NCI-H1105 treated with DMSO at 0.1 percent for 48 hours (cell line): ENCODE results near the gene TXNDC8.
"Not testable (repeated sequence)": the region's sequence is repeated elsewhere in the genome, so short reads cannot be mapped to it uniquely, and the experiment has no call there.

ENCODE experiments used
- DNase-seq: peaks from one replicate; lab custom pipeline; 2025; lab: John Stamatoyannopoulos, UW

The TXNDC8 gene

GRCh38 chr9:110337727-110338126 lies at the start of gene TXNDC8:
Gene TXNDC8, minus strand, starts transcription at chr9:110337863.
- DNase-seq, result no peak

- DNase-seq, result no peak
Measured at GRCh38 chr9:110383491-110383890, 45.8 kb upstream of the TXNDC8 start.

- DNase-seq, result no peak
Measured at GRCh38 chr9:110382731-110383130, 45.1 kb upstream of the TXNDC8 start.

- no peak for DNase-seq
Measured at GRCh38 chr9:110371411-110372007, 33.8 kb upstream of the TXNDC8 start.

GRCh38 chr9:110370315-110370714 lies 32.7 kb upstream of the TXNDC8 start:
- no peak for DNase-seq

GRCh38 chr9:110364451-110364850 lies 26.8 kb upstream of the TXNDC8 start:
- DNase-seq, result no peak

GRCh38 chr9:110358992-110359391 lies 21.3 kb upstream of the TXNDC8 start:
- DNase-seq, result not testable (repeated sequence)

- no peak for DNase-seq
Measured at GRCh38 chr9:110357505-110357904, 19.8 kb upstream of the TXNDC8 start.

GRCh38 chr9:110356639-110357395 lies 19.2 kb upstream of the TXNDC8 start:
- no peak for DNase-seq

- DNase-seq, result no peak
Measured at GRCh38 chr9:110355911-110356310, 18.2 kb upstream of the TXNDC8 start.

GRCh38 chr9:110351009-110351467 lies 13.4 kb upstream of the TXNDC8 start:
- no peak for DNase-seq

GRCh38 chr9:110346325-110346724 lies 8.7 kb upstream of the TXNDC8 start:
- DNase-seq, result no peak

- no peak for DNase-seq
Measured at GRCh38 chr9:110344821-110345220, 7.2 kb upstream of the TXNDC8 start.

- no peak for DNase-seq
Measured at GRCh38 chr9:110343551-110343950, 5.9 kb upstream of the TXNDC8 start.

GRCh38 chr9:110340306-110340705 lies 2.6 kb upstream of the TXNDC8 start:
- no peak for DNase-seq

- DNase-seq, result no peak
Measured at GRCh38 chr9:110338143-110338542, 480 bp upstream of the TXNDC8 start.

GRCh38 chr9:110336363-110336762 lies 1.3 kb downstream of the TXNDC8 start:
- DNase-seq, result no peak

- DNase-seq, result no peak
Measured at GRCh38 chr9:110334871-110335270, 2.8 kb downstream of the TXNDC8 start.

- DNase-seq, result no peak
Measured at GRCh38 chr9:110334183-110334582, 3.5 kb downstream of the TXNDC8 start.

GRCh38 chr9:110332766-110333165 lies 4.9 kb downstream of the TXNDC8 start:
- DNase-seq, result no peak

GRCh38 chr9:110330484-110331105 lies 7.1 kb downstream of the TXNDC8 start:
- DNase-seq, result no peak

GRCh38 chr9:110329639-110330230 lies 7.9 kb downstream of the TXNDC8 start:
- no peak for DNase-seq

GRCh38 chr9:110328763-110329162 lies 8.9 kb downstream of the TXNDC8 start:
- no peak for DNase-seq
